Spleen (tissue), 11 donors: Measurements from ENCODE around the gene DNAJC1. TPM values are rescaled to one million over a fixed set of nuclear protein-coding genes. Genes with fewer than 3 reads are reported as not detected.

Experiments used
- DNase-seq: peaks from one replicate; pipeline ENCODE4 v3.0.0-alpha.2; 2020
- H3K27ac ChIP-seq, 8 donors: fragments of 200-600 bp; sonication (generic) in 7 of 8; 1 replicate in 4 of 8; 2 replicates in 4 of 8; pipeline versions ENCODE4 v1.5.0 to v1.8.0; 2016 to 2021; ENCODE audit warnings: inconsistent platforms in 4 of 8, mild to moderate bottlenecking in 4 of 8, moderate library complexity in 1 of 8
- H3K27me3 ChIP-seq, 7 donors: fragments of 200-600 bp; sonication (generic) in 6 of 7; replicated peaks in 1 of 7; 1 replicate in 4 of 7; 2 replicates in 3 of 7; pipeline versions ENCODE4 v1.5.0 to v1.8.0; 2016 to 2021; ENCODE audit warnings: inconsistent platforms in 3 of 7, mild to moderate bottlenecking in 1 of 7
- H3K36me3 ChIP-seq, 6 donors: fragments of 200-600 bp; sonication (generic) in 5 of 6; 1 replicate in 4 of 6; 2 replicates in 2 of 6; pipeline versions ENCODE4 v1.5.0 to v1.8.0; 2016 to 2021; ENCODE audit warnings: inconsistent platforms in 2 of 6
- H3K4me1 ChIP-seq, 6 donors: fragments of 200-600 bp; sonication (generic) in 5 of 6; 1 replicate in 3 of 6; 2 replicates in 3 of 6; pipeline versions ENCODE4 v1.5.0 to v1.8.0; 2016 to 2021; ENCODE audit warnings: inconsistent platforms in 3 of 6
- H3K4me3 ChIP-seq, 8 donors: fragments of 200-600 bp; sonication (generic) in 7 of 8; 1 replicate in 4 of 8; 2 replicates in 4 of 8; pipeline versions ENCODE4 v1.5.0 to v1.8.0; 2016 to 2021; ENCODE audit warnings: inconsistent platforms in 4 of 8, mild to moderate bottlenecking in 4 of 8, moderate library complexity in 2 of 8
- H3K9me3 ChIP-seq, 8 donors: fragments of 200-600 bp; sonication (generic) in 7 of 8; 1 replicate in 4 of 8; 2 replicates in 4 of 8; pipeline versions ENCODE4 v1.5.0 to v1.8.0; 2016 to 2021; ENCODE audit warnings: inconsistent platforms in 4 of 8
- CTCF ChIP-seq, 11 experiments: fragments of 200-600 bp in 7 of 11; fragments of 450-650 bp in 4 of 11; sonication (generic) in 4 of 11; IDR thresholded peaks in 8 of 11; conservative IDR thresholded peaks in 3 of 11; 1 replicate in 7 of 11; 2 replicates in 4 of 11; pipeline versions ENCODE4 v1.4.0 to v1.8.0; 2016 to 2021; ENCODE audit warnings: antibody characterized with exemption in 11 of 11, inconsistent platforms in 4 of 11, mild to moderate bottlenecking in 1 of 11
- POLR2A ChIP-seq, 3 donors: fragments of 450-650 bp; IDR thresholded peaks; one replicate each; pipeline ENCODE4 v1.5.1; 2017; ENCODE audit warnings: antibody characterized with exemption in 3 of 3, mild to moderate bottlenecking in 1 of 3
- POLR2AphosphoS5 ChIP-seq, 3 donors: sonication (generic); formaldehyde crosslinking; IDR thresholded peaks; one replicate each; pipeline ENCODE4 v1.5.1; 2017; ENCODE audit warnings: antibody characterized with exemption in 3 of 3
- WGBS, 5 donors: extraction: QIAGEN DNeasy Blood & Tissue Kit in 3 of 5; methylation state at CpG; one replicate each; pipeline versions ENCODE4 v1.1.5 to v1.1.7; 2013 to 2018; 5-methylcytosine and 5-hydroxymethylcytosine counted together
- intact Hi-C: fragments of 100-400 bp; cut with DNase I; formaldehyde crosslinking; loops from one replicate; pipeline ENCODE4 v1.15.0; 2023; ENCODE audit warnings: low total_unique reads
- polyA plus RNA-seq, 3 donors: library from polyadenylated mRNA; stranded (reverse); fragments of 200-250 nt; gene quantifications; one replicate each; pipeline ENCODE4 v1.2.1, GENCODE V29; 2013
- total RNA-seq, 7 donors: library from RNA; depleted of rRNA in 3 of 7; stranded (reverse); fragments of >200 nt in 3 of 7; fragmentation: NEBNext Ultra II Directional in 4 of 7; extraction: Animal tissue kit (Norgen Biotek cat#: 25700) in 4 of 7; gene quantifications; one replicate each; pipeline versions ENCODE4 v1.1.0 to v1.2.1, GENCODE V29; 2016 to 2021
- donor health status: healthy with polysubstance abuse.
- donor health status: DM: no; HTN: no; CAD: no; lungs with moderate emphysema.
- donor health status: DM: no; HTN: no; CAD: no.
- donor health status: Bipolar disorder and iron deficiency.
- donor health status: healthy.
- donor health status: DM: no; HTN: no; CAD: no.
- donor health status: DM: yes; HTN: yes; CAD: no.

DNAJC1 gene
- total and polyA plus RNA-seq, 10 donors: 8.1 to 96.4 (median 22.5) TPM

GRCh38 chr10:21750424-21750823 lies 253.1 kb downstream of the DNAJC1 start:
- Histone ChIP-seq H3K27ac (no peak overlapping the region), H3K27me3 (no peaks in the 10 kb centered on the region), H3K36me3 (peaks cover 0 to 21% (median 2%) of the 10 kb centered on the region in 6 donors), H3K4me1 (peaks cover 0 to 3% (median 0%) of the 10 kb centered on the region in 6 donors), H3K4me3 (no peak overlapping the region), H3K9me3 (no peaks in the 10 kb centered on the region)
- intact Hi-C loops: no loop called here
- TF ChIP-seq POLR2AphosphoS5 (IDR thresholded peaks at IDR 0.05) (peak in 1 of 3 donors; percentile 36), POLR2A (IDR thresholded peaks at IDR 0.05) (no peak), CTCF (IDR thresholded peaks at IDR 0.05 in 8 of 11, conservative IDR thresholded peaks at IDR 0.05 in 3 of 11) (no peak)
- WGBS, 5 donors: 90 to 97% (median 94%) methylated on average over 12 of the region's 12 CpGs
- DNase-seq: no peak

GRCh38 chr10:21749788-21750187 lies 253.7 kb downstream of the DNAJC1 start:
- WGBS, 5 donors: 54 to 74% (median 70%) methylated on average over 3 of the region's 3 CpGs

GRCh38 chr10:21747809-21748208 lies 255.7 kb downstream of the DNAJC1 start:
- Histone ChIP-seq H3K4me3 (no peak overlapping the region), H3K27ac (no peak overlapping the region), H3K4me1 (peaks cover 0 to 3% (median 0%) of the 10 kb centered on the region in 6 donors), H3K36me3 (peaks cover 0 to 26% (median 18%) of the 10 kb centered on the region in 6 donors), H3K27me3 (no peaks in the 10 kb centered on the region), H3K9me3 (no peaks in the 10 kb centered on the region)
- no peak for TF ChIP-seq CTCF (IDR thresholded peaks at IDR 0.05 in 8 of 11, conservative IDR thresholded peaks at IDR 0.05 in 3 of 11)
- no peak for TF ChIP-seq POLR2A (IDR thresholded peaks at IDR 0.05)
- no peak for TF ChIP-seq POLR2AphosphoS5 (IDR thresholded peaks at IDR 0.05)
- 89 to 97% (median 95%) methylated on average over 4 of the region's 4 CpGs for WGBS, 5 donors
- intact Hi-C loops: no loop called here
- DNase-seq: no peak

More at GRCh38 chr10:21749788-21750187, 253.7 kb downstream of the DNAJC1 start:
- H3K9me3 ChIP-seq: no peaks in the 10 kb centered on the region
- H3K27ac ChIP-seq: no peak overlapping the region
- peaks cover 0 to 21% (median under 1%) of the 10 kb centered on the region in 6 donors for H3K36me3 ChIP-seq
- no peaks in the 10 kb centered on the region for H3K27me3 ChIP-seq
- no peak overlapping the region for H3K4me3 ChIP-seq
- H3K4me1 ChIP-seq: peaks cover 0 to 3% (median 0%) of the 10 kb centered on the region in 6 donors
- TF ChIP-seq CTCF (IDR thresholded peaks at IDR 0.05 in 8 of 11, conservative IDR thresholded peaks at IDR 0.05 in 3 of 11) (no peak), POLR2A (IDR thresholded peaks at IDR 0.05) (no peak), POLR2AphosphoS5 (IDR thresholded peaks at IDR 0.05) (no peak)
- intact Hi-C loops: no loop called here
- DNase-seq: no peak

GRCh38 chr10:21746118-21746517 lies 257.4 kb downstream of the DNAJC1 start:
- H3K27ac ChIP-seq: no peak overlapping the region
- TF ChIP-seq POLR2AphosphoS5 (IDR thresholded peaks at IDR 0.05): peak in 1 of 3 donors; percentile 43
- TF ChIP-seq POLR2A (IDR thresholded peaks at IDR 0.05): no peak
- TF ChIP-seq CTCF (IDR thresholded peaks at IDR 0.05 in 8 of 11, conservative IDR thresholded peaks at IDR 0.05 in 3 of 11): no peak
- no peak overlapping the region for H3K4me3 ChIP-seq
- H3K36me3 ChIP-seq: peaks cover 0 to 43% (median 27%) of the 10 kb centered on the region in 6 donors
- 67 to 75% (median 67%) methylated on average over 6 of the region's 6 CpGs for WGBS, 5 donors
- intact Hi-C loops: no loop called here
- no peaks in the 10 kb centered on the region for H3K9me3 ChIP-seq
- peaks cover 0 to 5% (median 1%) of the 10 kb centered on the region in 6 donors for H3K4me1 ChIP-seq
- H3K27me3 ChIP-seq: no peaks in the 10 kb centered on the region
- DNase-seq: no peak
